Bronchial epithelial cell (primary cell): Measurements from ENCODE around the gene HAGH. TPM values are rescaled to one million over a fixed set of nuclear protein-coding genes. Genes with fewer than 3 reads are reported as not detected.

Source experiments
- DNase-seq: peaks from one replicate; pipeline ENCODE4 v3.0.0-alpha.2; 2010; ENCODE audit warnings: low read depth
- FAIRE-seq: peaks from 2 replicates; lab custom pipeline; 2011; peaks lifted over from hg19 to GRCh38; lab: Jason Lieb, UNC
- H3K27me3 ChIP-seq: 2 replicates; pipeline ENCODE4 v1.5.1; 2011; ENCODE audit warnings: low read length; ENCODE audit not compliant: control insufficient read depth, insufficient read depth
- H3K36me3 ChIP-seq: 2 replicates; pipeline ENCODE4 v1.5.1; 2011; ENCODE audit warnings: low read length; ENCODE audit not compliant: control insufficient read depth, insufficient read depth
- H3K4me3 ChIP-seq: 2 replicates; pipeline ENCODE4 v1.5.1; 2011; ENCODE audit warnings: mild to moderate bottlenecking, low read depth, low read length, control low read depth
- total RNA-seq: library from RNA; depleted of rRNA; stranded (reverse); fragments of >200 nt; gene quantifications from 2 replicates; pipeline ENCODE4 v1.2.1, GENCODE V29; 2014
- TF ChIP-seq, protein P1 (sequence below): IDR thresholded peaks from 2 replicates; pipeline ENCODE4 v1.5.1; 2011; ENCODE audit warnings: mild to moderate bottlenecking, moderate library complexity, low read length, control low read depth, inconsistent platforms; ENCODE audit not compliant: insufficient read depth, severe bottlenecking

HAGH gene
- total RNA-seq, 1 donor from 2014 or later, result 60.0 TPM

DNA sequence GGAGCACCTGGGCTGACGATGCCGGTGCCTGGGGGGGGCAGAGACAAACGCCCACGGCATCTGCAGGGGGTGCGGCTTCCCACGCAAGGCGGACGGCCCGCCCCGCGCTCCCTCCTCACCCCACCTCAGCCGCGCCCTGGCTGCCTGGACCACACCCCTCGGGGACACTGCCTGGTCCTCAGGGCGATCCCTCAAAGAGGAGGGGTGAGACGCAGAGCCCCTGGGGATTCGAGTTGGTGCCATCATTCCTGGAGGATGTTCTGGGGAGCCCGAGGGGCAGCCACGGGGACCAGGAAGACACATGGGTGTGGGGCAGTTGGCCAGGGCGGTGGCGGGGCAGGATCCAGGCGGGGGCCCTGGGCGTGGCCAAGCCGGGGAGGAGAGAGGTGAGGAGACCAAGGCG is 37.0 kb downstream of the HAGH start:
- DNase-seq (no peak), FAIRE-seq (no peak)
- Histone ChIP-seq H3K4me3 (no peak overlapping the region), H3K27me3 (no peaks in the 10 kb centered on the region), H3K36me3 (peaks cover 12% of the 10 kb centered on the region)
- TF ChIP-seq, protein P1, sequence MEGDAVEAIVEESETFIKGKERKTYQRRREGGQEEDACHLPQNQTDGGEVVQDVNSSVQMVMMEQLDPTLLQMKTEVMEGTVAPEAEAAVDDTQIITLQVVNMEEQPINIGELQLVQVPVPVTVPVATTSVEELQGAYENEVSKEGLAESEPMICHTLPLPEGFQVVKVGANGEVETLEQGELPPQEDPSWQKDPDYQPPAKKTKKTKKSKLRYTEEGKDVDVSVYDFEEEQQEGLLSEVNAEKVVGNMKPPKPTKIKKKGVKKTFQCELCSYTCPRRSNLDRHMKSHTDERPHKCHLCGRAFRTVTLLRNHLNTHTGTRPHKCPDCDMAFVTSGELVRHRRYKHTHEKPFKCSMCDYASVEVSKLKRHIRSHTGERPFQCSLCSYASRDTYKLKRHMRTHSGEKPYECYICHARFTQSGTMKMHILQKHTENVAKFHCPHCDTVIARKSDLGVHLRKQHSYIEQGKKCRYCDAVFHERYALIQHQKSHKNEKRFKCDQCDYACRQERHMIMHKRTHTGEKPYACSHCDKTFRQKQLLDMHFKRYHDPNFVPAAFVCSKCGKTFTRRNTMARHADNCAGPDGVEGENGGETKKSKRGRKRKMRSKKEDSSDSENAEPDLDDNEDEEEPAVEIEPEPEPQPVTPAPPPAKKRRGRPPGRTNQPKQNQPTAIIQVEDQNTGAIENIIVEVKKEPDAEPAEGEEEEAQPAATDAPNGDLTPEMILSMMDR, result no peak

DNA sequence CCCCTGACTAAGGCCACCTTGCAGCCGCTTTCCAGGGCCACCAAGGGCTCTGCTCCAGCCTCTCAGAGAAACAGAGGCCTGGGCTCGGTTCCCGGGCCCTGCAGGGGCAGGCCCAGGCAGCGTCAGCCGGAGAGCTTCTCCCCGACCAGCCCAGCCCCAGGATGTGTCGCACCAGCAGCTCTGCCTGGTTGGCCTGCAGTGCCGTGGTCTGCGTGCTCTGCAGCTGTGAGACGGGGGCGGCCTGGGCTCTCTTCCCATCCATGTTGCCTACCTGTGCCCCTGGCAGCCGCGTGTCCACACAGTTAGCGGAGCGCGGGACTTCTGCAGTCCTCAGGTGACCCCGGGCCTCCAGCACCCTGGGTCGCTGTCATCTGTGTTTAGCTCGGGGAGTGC is 37.9 kb downstream of the HAGH start:
- no peak for DNase-seq
- Histone ChIP-seq H3K27me3 (no peaks in the 10 kb centered on the region), H3K4me3 (no peak overlapping the region), H3K36me3 (peaks cover 12% of the 10 kb centered on the region)
- TF ChIP-seq, protein P1, result no peak
- no peak for FAIRE-seq

DNA sequence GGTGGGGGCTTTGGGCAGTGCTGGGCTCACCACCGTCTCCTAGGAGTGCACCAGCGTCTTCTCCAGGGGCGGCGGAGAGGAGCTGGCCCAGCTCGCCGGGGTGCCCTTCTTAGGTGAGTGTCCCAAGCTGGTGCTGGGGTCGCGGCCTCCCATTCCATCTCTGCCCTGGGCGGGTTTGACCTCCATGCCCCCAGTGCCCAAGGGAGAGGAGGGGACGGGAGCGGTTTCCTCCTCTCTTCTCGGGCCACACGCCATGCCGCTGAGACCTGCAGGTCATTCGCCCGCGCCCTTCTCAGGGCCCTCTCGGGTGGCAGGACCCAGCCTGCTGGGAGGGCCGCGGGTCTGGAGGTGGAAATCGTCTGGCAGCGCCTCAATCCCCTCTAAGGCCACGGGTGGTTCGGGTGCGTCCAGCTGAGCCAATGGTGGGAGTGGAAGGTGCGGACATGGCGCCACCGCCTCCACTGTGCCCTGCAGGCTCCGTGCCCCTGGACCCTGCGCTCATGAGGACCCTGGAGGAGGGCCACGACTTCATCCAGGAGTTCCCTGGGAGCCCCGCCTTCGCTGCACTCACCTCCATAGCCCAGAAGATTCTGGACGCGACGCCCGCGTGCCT is 38.4 kb downstream of the HAGH start:
- peaks cover 12% of the 10 kb centered on the region for H3K36me3 ChIP-seq
- DNase-seq, result no peak
- TF ChIP-seq, protein P1, result no peak
- FAIRE-seq, result no peak
- no peak overlapping the region for H3K4me3 ChIP-seq
- no peaks in the 10 kb centered on the region for H3K27me3 ChIP-seq

DNA sequence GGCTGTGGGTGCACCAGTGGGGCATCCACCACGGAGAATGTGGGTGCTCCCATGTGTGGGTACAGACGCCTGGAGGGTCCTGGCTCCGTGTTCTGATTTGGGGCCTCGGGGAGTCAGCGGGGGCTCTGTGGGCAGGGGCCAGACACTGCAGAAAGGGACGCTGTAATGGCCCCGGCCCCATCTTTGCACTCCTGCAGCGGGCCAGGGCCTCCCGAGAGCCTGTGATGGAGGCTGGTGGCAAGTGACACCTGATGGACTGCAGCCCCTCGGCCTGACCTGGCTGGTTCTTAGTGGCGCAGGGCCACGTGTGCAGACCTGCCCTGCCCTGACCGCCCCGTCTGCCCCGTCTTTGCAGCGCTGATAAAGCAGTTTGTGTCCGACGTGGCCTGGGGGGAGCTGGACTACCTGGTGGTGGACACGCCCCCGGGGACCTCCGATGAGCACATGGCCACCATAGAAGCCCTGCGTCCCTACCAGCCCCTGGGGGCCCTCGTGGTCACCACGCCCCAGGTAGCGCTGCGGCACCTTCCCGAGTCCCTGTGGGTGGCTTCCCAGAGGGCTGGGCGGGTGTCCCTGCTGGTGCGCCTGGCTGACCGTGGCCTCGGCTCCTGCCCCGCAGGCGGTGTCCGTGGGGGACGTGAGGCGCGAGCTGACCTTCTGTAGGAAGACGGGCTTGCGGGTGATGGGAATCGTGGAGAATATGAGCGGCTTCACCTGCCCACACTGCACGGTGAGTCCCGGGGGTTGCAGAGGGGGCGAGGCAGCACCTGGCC is 39.1 kb downstream of the HAGH start:
- Histone ChIP-seq H3K36me3 (peaks cover 12% of the 10 kb centered on the region), H3K27me3 (no peaks in the 10 kb centered on the region), H3K4me3 (no peak overlapping the region)
- TF ChIP-seq, protein P1, result no peak
- no peak for DNase-seq
- no peak for FAIRE-seq

DNA sequence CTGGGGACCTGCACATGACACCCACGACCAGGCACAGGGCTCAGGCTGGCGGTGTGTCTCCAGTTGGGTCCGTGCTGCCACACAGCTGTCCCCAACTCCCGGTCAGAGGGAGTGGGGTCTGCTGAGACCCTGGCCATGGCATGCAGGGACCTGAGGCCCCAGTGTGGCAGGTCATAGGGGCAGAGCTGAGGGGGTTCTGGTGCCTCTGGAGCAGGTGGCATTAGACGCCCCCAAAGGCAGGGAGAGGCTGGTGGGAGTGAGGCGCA is 39.6 kb downstream of the HAGH start:
- H3K36me3 ChIP-seq, result peaks cover 12% of the 10 kb centered on the region

More for the DNA sequence above, 39.6 kb downstream of the HAGH start:
- Histone ChIP-seq H3K4me3 (no peak overlapping the region), H3K27me3 (no peaks in the 10 kb centered on the region)
- TF ChIP-seq, protein P1, result no peak
- DNase-seq, result no peak
- no peak for FAIRE-seq
